ENCODE measurements around the gene FNDC3B. TPM values are rescaled to one million over a fixed set of nuclear protein-coding genes. Genes with fewer than 3 reads are reported as not detected.
A peak's percentile ranks its signal among the peaks of the same experiment; 100 is the strongest.

Gene FNDC3B
- total RNA-seq, 1 donor from 2014 or later, result 68.5 TPM

- intact Hi-C loops (cut with DNase I), result no loop called here
- Histone ChIP-seq H3K9me3 (no peaks in the 10 kb centered on the region), H3K4me3 (no peak overlapping the region), H3K4me1 (peaks cover 21% of the 10 kb centered on the region), H3K27ac (peak overlapping the region; percentile 27), H3K27me3 (no peaks in the 10 kb centered on the region), H3K36me3 (peaks cover 0 to 3% of the 10 kb centered on the region in 2 donors)
- TF ChIP-seq POLR2AphosphoS5 (IDR thresholded peaks at IDR 0.05; ENCODE audit: insufficient read depth in 1 of 2, low read depth in 1 of 2) (no peak), CTCF (IDR thresholded peaks at IDR 0.05) (no peak), POLR2A (IDR thresholded peaks at IDR 0.05) (no peak)
- no peak for DNase-seq (ENCODE audit: extremely low spot score in 2 of 2)
Observed at GRCh38 chr3:172271386-172271976, 232.1 kb downstream of the FNDC3B start.

GRCh38 chr3:172272698-172273097, 233.3 kb downstream of the FNDC3B start:
- DNase-seq (ENCODE audit: extremely low spot score in 2 of 2), result no peak
- intact Hi-C loops (cut with DNase I), result no loop called here
- no peak for TF ChIP-seq POLR2A (IDR thresholded peaks at IDR 0.05)
- TF ChIP-seq CTCF (IDR thresholded peaks at IDR 0.05), result no peak
- no peak for TF ChIP-seq POLR2AphosphoS5 (IDR thresholded peaks at IDR 0.05; ENCODE audit: insufficient read depth in 1 of 2, low read depth in 1 of 2)
- no peaks in the 10 kb centered on the region for H3K9me3 ChIP-seq
- peak overlapping the region; percentile 27 for H3K27ac ChIP-seq
- H3K36me3 ChIP-seq, result no peaks in the 10 kb centered on the region
- H3K4me1 ChIP-seq, result peaks cover 28% of the 10 kb centered on the region
- H3K4me3 ChIP-seq, result no peak overlapping the region
- no peaks in the 10 kb centered on the region for H3K27me3 ChIP-seq

GRCh38 chr3:172273378-172273777, 234.0 kb downstream of the FNDC3B start:
- no peak for DNase-seq (ENCODE audit: extremely low spot score in 2 of 2)
- TF ChIP-seq POLR2AphosphoS5 (IDR thresholded peaks at IDR 0.05; ENCODE audit: insufficient read depth in 1 of 2, low read depth in 1 of 2) (no peak), POLR2A (IDR thresholded peaks at IDR 0.05) (no peak)
- intact Hi-C loops (cut with DNase I), result no loop called here
- Histone ChIP-seq H3K4me3 (no peak overlapping the region), H3K27me3 (no peaks in the 10 kb centered on the region), H3K36me3 (no peaks in the 10 kb centered on the region), H3K4me1 (peaks cover 32% of the 10 kb centered on the region), H3K9me3 (no peaks in the 10 kb centered on the region), H3K27ac (no peak overlapping the region)

GRCh38 chr3:172274906-172275305, 235.5 kb downstream of the FNDC3B start:
- TF ChIP-seq POLR2A (IDR thresholded peaks at IDR 0.05) (no peak), CTCF (IDR thresholded peaks at IDR 0.05) (no peak), POLR2AphosphoS5 (IDR thresholded peaks at IDR 0.05; ENCODE audit: insufficient read depth in 1 of 2, low read depth in 1 of 2) (no peak)
- no peak overlapping the region for H3K4me3 ChIP-seq
- intact Hi-C loops (cut with DNase I), result no loop called here
- peaks cover 40% of the 10 kb centered on the region for H3K4me1 ChIP-seq
- H3K36me3 ChIP-seq, result no peaks in the 10 kb centered on the region
- H3K27me3 ChIP-seq, result no peaks in the 10 kb centered on the region
- no peaks in the 10 kb centered on the region for H3K9me3 ChIP-seq
- no peak overlapping the region for H3K27ac ChIP-seq
- DNase-seq (ENCODE audit: extremely low spot score in 2 of 2), result no peak

- intact Hi-C loops (cut with DNase I), result no loop called here
- H3K9me3 ChIP-seq, result no peaks in the 10 kb centered on the region
Observed at GRCh38 chr3:172275586-172275985, 236.2 kb downstream of the FNDC3B start.

More at GRCh38 chr3:172275586-172275985, 236.2 kb downstream of the FNDC3B start:
- Histone ChIP-seq H3K4me3 (no peak overlapping the region), H3K27ac (no peak overlapping the region), H3K27me3 (no peaks in the 10 kb centered on the region), H3K4me1 (peaks cover 40% of the 10 kb centered on the region), H3K36me3 (no peaks in the 10 kb centered on the region)
- TF ChIP-seq POLR2A (IDR thresholded peaks at IDR 0.05) (no peak), CTCF (IDR thresholded peaks at IDR 0.05) (no peak), POLR2AphosphoS5 (IDR thresholded peaks at IDR 0.05; ENCODE audit: insufficient read depth in 1 of 2, low read depth in 1 of 2) (no peak)
- DNase-seq (ENCODE audit: extremely low spot score in 2 of 2), result no peak

Data from vagina (tissue), 2 donors.